ENCODE data around the gene TOE1. TPM values are rescaled to one million over a fixed set of nuclear protein-coding genes. Genes with fewer than 3 reads are reported as not detected.
A peak's percentile ranks its signal among the peaks of the same experiment; 100 is the strongest.

The TOE1 gene
- total and polyA plus RNA-seq, 5 donors, result 4.5 to 6.6 (median 6.1) TPM

- DNase-seq (peak in 2 of 3 donors; percentile 64 to 67), ATAC-seq (no peak)
- 48% methylated on average over 15 of the region's 15 CpGs for WGBS
- intact Hi-C loops (cut with DNase I), result loop anchor here in 2 of 4 donors (5.0 to 10.0 kb wide), 2 partner anchors 292 to 470 kb away; partner anchors contain the start of genes HECTD3 (in 1 of the 2) and UROD (in 1 of the 2)
- H3K27ac ChIP-seq (ENCODE audit: low read length), result peak overlapping the region; percentile 79
- H3K4me1 ChIP-seq (ENCODE audit: control insufficient read depth, insufficient read depth, low read length), result peaks cover 3% of the 10 kb centered on the region
- H3K4me3 ChIP-seq (ENCODE audit: low read length), result peak overlapping the region; percentile 53
- H3K27me3 ChIP-seq (ENCODE audit: control insufficient read depth, insufficient read depth), result no peaks in the 10 kb centered on the region
- no peaks in the 10 kb centered on the region for H3K9me3 ChIP-seq (ENCODE audit: control insufficient read depth, low read length)
Measured at GRCh38 chr1:45304311-45305081, 35.5 kb upstream of the TOE1 start.

GRCh38 chr1:45305231-45305630, 34.7 kb upstream of the TOE1 start:
- H3K4me3 ChIP-seq (ENCODE audit: low read length), result no peak overlapping the region
- ATAC-seq (no peak), DNase-seq (no peak)
- H3K9me3 ChIP-seq (ENCODE audit: control insufficient read depth, low read length), result no peaks in the 10 kb centered on the region
- WGBS, result 87% methylated on average over 10 of the region's 10 CpGs
- intact Hi-C loops (cut with DNase I), result loop anchor here in 1 of 4 donors (10.0 kb wide), 1 partner anchor 470 kb away; no protein-coding TSS in a partner anchor
- H3K27ac ChIP-seq (ENCODE audit: low read length), result no peak overlapping the region
- peaks cover 3% of the 10 kb centered on the region for H3K4me1 ChIP-seq (ENCODE audit: control insufficient read depth, insufficient read depth, low read length)
- H3K27me3 ChIP-seq (ENCODE audit: control insufficient read depth, insufficient read depth), result no peaks in the 10 kb centered on the region

- H3K27ac ChIP-seq (ENCODE audit: low read length), result no peak overlapping the region
- no peaks in the 10 kb centered on the region for H3K27me3 ChIP-seq (ENCODE audit: control insufficient read depth, insufficient read depth)
- DNase-seq (no peak), ATAC-seq (no peak)
- H3K9me3 ChIP-seq (ENCODE audit: control insufficient read depth, low read length), result no peaks in the 10 kb centered on the region
- intact Hi-C loops (cut with DNase I), result loop anchor here in 1 of 4 donors (10.0 kb wide), 1 partner anchor 472 kb away; no protein-coding TSS in a partner anchor
- peaks cover 3% of the 10 kb centered on the region for H3K4me1 ChIP-seq (ENCODE audit: control insufficient read depth, insufficient read depth, low read length)
- H3K4me3 ChIP-seq (ENCODE audit: low read length), result no peak overlapping the region
- WGBS, result 49% methylated on average over 8 of the region's 8 CpGs
Measured at GRCh38 chr1:45306319-45306718, 33.7 kb upstream of the TOE1 start.

- intact Hi-C loops (cut with DNase I), result loop anchor here in 1 of 4 donors (10.0 kb wide), 1 partner anchor 472 kb away; no protein-coding TSS in a partner anchor
- 76% methylated on average over 3 of the region's 3 CpGs for WGBS
- no peak overlapping the region for H3K27ac ChIP-seq (ENCODE audit: low read length)
- H3K27me3 ChIP-seq (ENCODE audit: control insufficient read depth, insufficient read depth), result no peaks in the 10 kb centered on the region
- H3K4me3 ChIP-seq (ENCODE audit: low read length), result no peak overlapping the region
- no peaks in the 10 kb centered on the region for H3K9me3 ChIP-seq (ENCODE audit: control insufficient read depth, low read length)
- peaks cover 3% of the 10 kb centered on the region for H3K4me1 ChIP-seq (ENCODE audit: control insufficient read depth, insufficient read depth, low read length)
- DNase-seq, result no peak
- no peak for ATAC-seq
Measured at GRCh38 chr1:45306905-45307304, 33.1 kb upstream of the TOE1 start.

GRCh38 chr1:45314266-45314665, 25.7 kb upstream of the TOE1 start:
- Histone ChIP-seq H3K27me3 (ENCODE audit: control insufficient read depth, insufficient read depth) (no peaks in the 10 kb centered on the region), H3K4me1 (ENCODE audit: control insufficient read depth, insufficient read depth, low read length) (no peaks in the 10 kb centered on the region), H3K27ac (ENCODE audit: low read length) (no peak overlapping the region), H3K9me3 (ENCODE audit: control insufficient read depth, low read length) (no peaks in the 10 kb centered on the region), H3K4me3 (ENCODE audit: low read length) (no peak overlapping the region)
- ATAC-seq, result no peak
- no peak for DNase-seq
- WGBS, result 84% methylated on average over 3 of the region's 3 CpGs
- intact Hi-C loops (cut with DNase I), result no loop called here

- Histone ChIP-seq H3K27ac (ENCODE audit: low read length) (no peak overlapping the region), H3K27me3 (ENCODE audit: control insufficient read depth, insufficient read depth) (no peaks in the 10 kb centered on the region), H3K9me3 (ENCODE audit: control insufficient read depth, low read length) (no peaks in the 10 kb centered on the region), H3K4me3 (ENCODE audit: low read length) (no peak overlapping the region), H3K4me1 (ENCODE audit: control insufficient read depth, insufficient read depth, low read length) (no peaks in the 10 kb centered on the region)
- ATAC-seq (no peak), DNase-seq (no peak)
- intact Hi-C loops (cut with DNase I), result no loop called here
- 55% methylated on average over 4 of the region's 4 CpGs for WGBS
Measured at GRCh38 chr1:45317166-45317565, 22.8 kb upstream of the TOE1 start.

GRCh38 chr1:45319761-45320160, 20.2 kb upstream of the TOE1 start:
- H3K27ac ChIP-seq (ENCODE audit: low read length), result no peak overlapping the region
- H3K9me3 ChIP-seq (ENCODE audit: control insufficient read depth, low read length), result no peaks in the 10 kb centered on the region
- H3K27me3 ChIP-seq (ENCODE audit: control insufficient read depth, insufficient read depth), result no peaks in the 10 kb centered on the region
- ATAC-seq (no peak), DNase-seq (no peak)
- H3K4me1 ChIP-seq (ENCODE audit: control insufficient read depth, insufficient read depth, low read length), result no peaks in the 10 kb centered on the region
- WGBS, result 81% methylated on average over 4 of the region's 4 CpGs
- no peak overlapping the region for H3K4me3 ChIP-seq (ENCODE audit: low read length)
- intact Hi-C loops (cut with DNase I), result no loop called here

- 87% methylated on average over 5 of the region's 5 CpGs for WGBS
- H3K9me3 ChIP-seq (ENCODE audit: control insufficient read depth, low read length), result no peaks in the 10 kb centered on the region
- no peak overlapping the region for H3K27ac ChIP-seq (ENCODE audit: low read length)
- ATAC-seq (no peak), DNase-seq (no peak)
- H3K27me3 ChIP-seq (ENCODE audit: control insufficient read depth, insufficient read depth), result no peaks in the 10 kb centered on the region
- intact Hi-C loops (cut with DNase I), result no loop called here
- H3K4me1 ChIP-seq (ENCODE audit: control insufficient read depth, insufficient read depth, low read length), result no peaks in the 10 kb centered on the region
- H3K4me3 ChIP-seq (ENCODE audit: low read length), result no peak overlapping the region
Measured at GRCh38 chr1:45321444-45321843, 18.5 kb upstream of the TOE1 start.

- no peak overlapping the region for H3K27ac ChIP-seq (ENCODE audit: low read length)
- ATAC-seq (no peak), DNase-seq (no peak)
- H3K4me3 ChIP-seq (ENCODE audit: low read length), result no peak overlapping the region
- H3K27me3 ChIP-seq (ENCODE audit: control insufficient read depth, insufficient read depth), result no peaks in the 10 kb centered on the region
- no peaks in the 10 kb centered on the region for H3K4me1 ChIP-seq (ENCODE audit: control insufficient read depth, insufficient read depth, low read length)
- 86% methylated on average over 10 of the region's 10 CpGs for WGBS
- intact Hi-C loops (cut with DNase I), result no loop called here
- H3K9me3 ChIP-seq (ENCODE audit: control insufficient read depth, low read length), result no peaks in the 10 kb centered on the region
Measured at GRCh38 chr1:45322486-45323040, 17.4 kb upstream of the TOE1 start.

GRCh38 chr1:45325851-45326506, 14.0 kb upstream of the TOE1 start:
- peak overlapping the region; percentile 40 for H3K4me3 ChIP-seq (ENCODE audit: low read length)
- H3K4me1 ChIP-seq (ENCODE audit: control insufficient read depth, insufficient read depth, low read length), result no peaks in the 10 kb centered on the region
- H3K9me3 ChIP-seq (ENCODE audit: control insufficient read depth, low read length), result no peaks in the 10 kb centered on the region
- no peaks in the 10 kb centered on the region for H3K27me3 ChIP-seq (ENCODE audit: control insufficient read depth, insufficient read depth)
- H3K27ac ChIP-seq (ENCODE audit: low read length), result no peak overlapping the region
- DNase-seq (no peak), ATAC-seq (peak in 1 of 2 donors; percentile 5)
- WGBS, result 45% methylated on average over 6 of the region's 6 CpGs
- intact Hi-C loops (cut with DNase I), result no loop called here

Data from right cardiac atrium (tissue), 5 donors.